HepG2 (cell line): ENCODE data around the gene PRMT5. TPM values are rescaled to one million over a fixed set of nuclear protein-coding genes. Genes with fewer than 3 reads are reported as not detected.

Experiments used
- CBX5 ChIP-seq: sonication (generic); formaldehyde crosslinking; IDR thresholded peaks from 2 replicates; pipeline ENCODE4 v1.4.0; 2020; ENCODE audit warnings: missing genetic modification reagents, borderline replicate concordance
- CCAR2 ChIP-seq: fragments of 200-400 bp; formaldehyde crosslinking; optimal IDR thresholded peaks from 2 replicates; pipeline ENCODE3; 2018; ENCODE audit warnings: low read depth, mild to moderate bottlenecking, low read length, moderate library complexity
- CHD4 ChIP-seq: fragments of 200-600 bp; sonication (generic); IDR thresholded peaks from 2 replicates; pipeline ENCODE4 v1.7.0; 2017; ENCODE audit warnings: mild to moderate bottlenecking, low read length, borderline replicate concordance
- GFI1 ChIP-seq: sonication (generic); formaldehyde crosslinking; IDR thresholded peaks from 2 replicates; pipeline ENCODE4 v1.5.0; 2020; ENCODE audit warnings: missing genetic modification reagents, mild to moderate bottlenecking, borderline replicate concordance
- HNF1B ChIP-seq: sonication (generic); formaldehyde crosslinking; IDR thresholded peaks from 2 replicates; pipeline ENCODE4 v1.5.1; 2020; ENCODE audit warnings: mild to moderate bottlenecking, moderate library complexity, missing genetic modification reagents
- JDP2 ChIP-seq: sonication (generic); formaldehyde crosslinking; IDR thresholded peaks from 2 replicates; pipeline ENCODE4 v1.8.1; 2022; ENCODE audit warnings: missing genetic modification reagents, borderline replicate concordance
- POLR2G ChIP-seq: fragments of 200-400 bp; formaldehyde crosslinking; IDR thresholded peaks from 2 replicates; pipeline ENCODE4 v1.6.1; 2018; ENCODE audit warnings: mild to moderate bottlenecking, low read depth, low read length, moderate library complexity
- RBM22 ChIP-seq: fragments of 200-400 bp; formaldehyde crosslinking; optimal IDR thresholded peaks from 2 replicates; pipeline ENCODE3; 2017; ENCODE audit warnings: mild to moderate bottlenecking, low read length, moderate library complexity
- RXRB ChIP-seq: IDR thresholded peaks from 2 replicates; pipeline ENCODE4 v1.6.1; 2016; ENCODE audit warnings: borderline replicate concordance, missing genetic modification reagents, missing compliant biosample characterization
- SCMH1 ChIP-seq: sonication (generic); formaldehyde crosslinking; IDR thresholded peaks from 2 replicates; pipeline ENCODE4 v1.9.0; 2021; ENCODE audit warnings: missing genetic modification reagents, mild to moderate bottlenecking, borderline replicate concordance
- SMAD3 ChIP-seq: sonication (generic); formaldehyde crosslinking; IDR thresholded peaks from 2 replicates; pipeline ENCODE4 v1.4.0; 2020; ENCODE audit warnings: missing genetic modification reagents
- SMC3 ChIP-seq: IDR thresholded peaks from 2 replicates; pipeline ENCODE4 v1.6.1; 2011; ENCODE audit warnings: low read length, improper control_type of control experiment
- TCF7 ChIP-seq: sonication (generic); IDR thresholded peaks from 2 replicates; pipeline ENCODE4 v1.6.1; 2016; ENCODE audit warnings: antibody characterized with exemption, low read depth
- ZBTB7B ChIP-seq: sonication (generic); formaldehyde crosslinking; IDR thresholded peaks from 2 replicates; pipeline ENCODE4 v1.4.0; 2020; ENCODE audit warnings: missing genetic modification reagents
- ZMYM3 ChIP-seq: sonication (generic); formaldehyde crosslinking; IDR thresholded peaks from 2 replicates; pipeline ENCODE4 v1.5.1; 2020; ENCODE audit warnings: mild to moderate bottlenecking, missing genetic modification reagents
- ZNF10 ChIP-seq: sonication (generic); formaldehyde crosslinking; IDR thresholded peaks from 2 replicates; pipeline ENCODE4 v1.4.0; 2020; ENCODE audit warnings: mild to moderate bottlenecking, low read depth, missing genetic modification reagents, borderline replicate concordance
- ZNF224 ChIP-seq: sonication (generic); formaldehyde crosslinking; IDR thresholded peaks from 2 replicates; pipeline ENCODE4 v1.5.0; 2020; ENCODE audit warnings: mild to moderate bottlenecking, missing genetic modification reagents
- polyA plus RNA-seq, 8 experiments: library from polyadenylated mRNA; depleted of rRNA in 3 of 8; stranded (reverse) in 7 of 8; unstranded in 1 of 8; fragments of >200 nt; fragmentation: Illumina TruSeq in 4 of 8; extraction: Trizol in 4 of 8; gene quantifications; 2 replicates each; pipeline versions ENCODE4 v1.2.1 to v1.2.3, GENCODE V29; 2011 to 2016; ENCODE audit warnings: low read depth in 4 of 8, missing spikeins in 1 of 8, mixed read lengths in 1 of 8; ENCODE audit not compliant: insufficient read depth in 1 of 8
- total RNA-seq, 5 experiments: library from RNA; depleted of rRNA; stranded (reverse); fragments of >200 nt; fragmentation: Illumina TruSeq; extraction: Trizol; gene quantifications; 2 replicates each; pipeline ENCODE4 v1.2.3, GENCODE V29; 2016; ENCODE audit warnings: low read depth in 1 of 5
- TF ChIP-seq, protein P1 (sequence below): sonication (generic); IDR thresholded peaks from 2 replicates; pipeline ENCODE4 v1.6.1; 2016; ENCODE audit warnings: low read depth, borderline replicate concordance
- TF ChIP-seq, protein P2 (sequence below): sonication (generic); formaldehyde crosslinking; IDR thresholded peaks from 2 replicates; pipeline ENCODE4 v1.4.0; 2020; ENCODE audit warnings: low read depth, mild to moderate bottlenecking, missing genetic modification reagents
- TF ChIP-seq, protein P3 (sequence below): sonication (generic); formaldehyde crosslinking; IDR thresholded peaks from 2 replicates; pipeline ENCODE4 v1.8.0; 2023; ENCODE audit warnings: mild to moderate bottlenecking, missing genetic modification reagents
- TF ChIP-seq, protein P4 (sequence below): sonication (generic); formaldehyde crosslinking; conservative IDR thresholded peaks from 2 replicates; pipeline ENCODE4 v1.8.0; 2022; ENCODE audit warnings: mild to moderate bottlenecking, moderate library complexity, missing genetic modification reagents
- TF ChIP-seq, protein P5 (sequence below): sonication (generic); formaldehyde crosslinking; conservative IDR thresholded peaks from 2 replicates; pipeline ENCODE4 v1.8.1; 2023; ENCODE audit warnings: missing genetic modification reagents

Gene PRMT5
- total and polyA plus RNA-seq, 2 of the 13 experiments (the other 11 are each of a cell fraction or from before 2014, with no cell fraction given): 210 to 354 TPM

DNA sequence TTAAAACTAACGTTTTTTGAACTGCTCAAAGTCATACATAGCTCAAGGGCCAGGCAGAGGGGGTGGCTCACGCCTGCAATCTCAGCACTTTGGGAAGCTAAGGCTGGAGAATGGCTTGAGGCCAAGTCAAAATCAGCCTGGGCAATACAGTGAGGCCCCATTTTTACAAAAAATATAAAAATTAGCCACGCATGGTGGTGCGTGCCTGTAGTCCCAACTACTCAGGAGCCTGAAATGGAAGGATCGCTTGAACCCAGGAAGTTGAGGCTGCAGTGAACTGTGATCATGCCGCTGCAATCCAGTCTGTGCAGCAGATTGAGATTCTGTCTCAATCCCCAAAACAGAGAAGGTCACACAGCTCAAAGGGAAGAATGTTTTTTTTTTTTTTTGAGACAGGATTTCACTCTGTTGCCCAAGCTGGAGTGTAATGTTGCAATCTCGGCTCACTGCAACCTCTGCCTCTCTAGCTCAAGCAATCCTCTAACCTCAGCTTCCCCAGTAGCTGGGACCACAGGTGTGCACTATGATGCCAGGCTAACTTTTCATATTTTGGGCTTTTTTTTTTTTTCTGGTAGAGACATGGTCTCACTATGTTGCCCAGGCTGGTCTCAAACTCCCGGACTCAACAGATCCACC, 13.2 kb downstream of the PRMT5 start (continued):
- TF ChIP-seq ZNF224 (CRISPR knock-in tag) (no peak), TCF7 (no peak), ZBTB7B (CRISPR knock-in tag) (no peak), SMC3 (peak; percentile 31; the same call in 1 of the 2 replicates), CCAR2 (no peak), SMAD3 (no peak), RXRB (CRISPR knock-in tag) (no peak; the same call in 1 of the 2 replicates), CHD4 (peak; percentile 37; the same call in 1 of the 2 replicates), JDP2 (no peak), RBM22 (no peak), GFI1 (no peak), HNF1B (CRISPR knock-in tag) (no peak), SCMH1 (CRISPR knock-in tag) (no peak), CBX5 (CRISPR knock-in tag) (0 out of 2 replicates have a peak, but pooled peaks have one; percentile 61), POLR2G (peak; percentile 44; the same call in 1 of the 2 replicates), ZNF10 (CRISPR knock-in tag) (no peak), ZMYM3 (CRISPR knock-in tag) (peak; percentile 89; the same call in 1 of the 2 replicates)
- TF ChIP-seq, protein P1, sequence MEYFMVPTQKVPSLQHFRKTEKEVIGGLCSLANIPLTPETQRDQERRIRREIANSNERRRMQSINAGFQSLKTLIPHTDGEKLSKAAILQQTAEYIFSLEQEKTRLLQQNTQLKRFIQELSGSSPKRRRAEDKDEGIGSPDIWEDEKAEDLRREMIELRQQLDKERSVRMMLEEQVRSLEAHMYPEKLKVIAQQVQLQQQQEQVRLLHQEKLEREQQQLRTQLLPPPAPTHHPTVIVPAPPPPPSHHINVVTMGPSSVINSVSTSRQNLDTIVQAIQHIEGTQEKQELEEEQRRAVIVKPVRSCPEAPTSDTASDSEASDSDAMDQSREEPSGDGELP: no peak
- TF ChIP-seq, protein P2, sequence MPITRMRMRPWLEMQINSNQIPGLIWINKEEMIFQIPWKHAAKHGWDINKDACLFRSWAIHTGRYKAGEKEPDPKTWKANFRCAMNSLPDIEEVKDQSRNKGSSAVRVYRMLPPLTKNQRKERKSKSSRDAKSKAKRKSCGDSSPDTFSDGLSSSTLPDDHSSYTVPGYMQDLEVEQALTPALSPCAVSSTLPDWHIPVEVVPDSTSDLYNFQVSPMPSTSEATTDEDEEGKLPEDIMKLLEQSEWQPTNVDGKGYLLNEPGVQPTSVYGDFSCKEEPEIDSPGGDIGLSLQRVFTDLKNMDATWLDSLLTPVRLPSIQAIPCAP (CRISPR knock-in tag): no peak
- TF ChIP-seq, protein P3, sequence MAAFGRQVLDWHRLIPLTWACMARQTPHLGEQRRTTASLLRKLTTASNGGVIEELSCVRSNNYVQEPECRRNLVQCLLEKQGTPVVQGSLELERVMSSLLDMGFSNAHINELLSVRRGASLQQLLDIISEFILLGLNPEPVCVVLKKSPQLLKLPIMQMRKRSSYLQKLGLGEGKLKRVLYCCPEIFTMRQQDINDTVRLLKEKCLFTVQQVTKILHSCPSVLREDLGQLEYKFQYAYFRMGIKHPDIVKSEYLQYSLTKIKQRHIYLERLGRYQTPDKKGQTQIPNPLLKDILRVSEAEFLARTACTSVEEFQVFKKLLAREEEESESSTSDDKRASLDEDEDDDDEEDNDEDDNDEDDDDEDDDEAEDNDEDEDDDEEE (CRISPR knock-in tag): no peak
- TF ChIP-seq, protein P4, sequence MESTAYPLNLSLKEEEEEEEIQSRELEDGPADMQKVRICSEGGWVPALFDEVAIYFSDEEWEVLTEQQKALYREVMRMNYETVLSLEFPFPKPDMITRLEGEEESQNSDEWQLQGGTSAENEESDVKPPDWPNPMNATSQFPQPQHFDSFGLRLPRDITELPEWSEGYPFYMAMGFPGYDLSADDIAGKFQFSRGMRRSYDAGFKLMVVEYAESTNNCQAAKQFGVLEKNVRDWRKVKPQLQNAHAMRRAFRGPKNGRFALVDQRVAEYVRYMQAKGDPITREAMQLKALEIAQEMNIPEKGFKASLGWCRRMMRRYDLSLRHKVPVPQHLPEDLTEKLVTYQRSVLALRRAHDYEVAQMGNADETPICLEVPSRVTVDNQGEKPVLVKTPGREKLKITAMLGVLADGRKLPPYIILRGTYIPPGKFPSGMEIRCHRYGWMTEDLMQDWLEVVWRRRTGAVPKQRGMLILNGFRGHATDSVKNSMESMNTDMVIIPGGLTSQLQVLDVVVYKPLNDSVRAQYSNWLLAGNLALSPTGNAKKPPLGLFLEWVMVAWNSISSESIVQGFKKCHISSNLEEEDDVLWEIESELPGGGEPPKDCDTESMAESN (CRISPR knock-in tag): peak; percentile 32; the same call in 1 of the 2 replicates
- TF ChIP-seq, protein P5, sequence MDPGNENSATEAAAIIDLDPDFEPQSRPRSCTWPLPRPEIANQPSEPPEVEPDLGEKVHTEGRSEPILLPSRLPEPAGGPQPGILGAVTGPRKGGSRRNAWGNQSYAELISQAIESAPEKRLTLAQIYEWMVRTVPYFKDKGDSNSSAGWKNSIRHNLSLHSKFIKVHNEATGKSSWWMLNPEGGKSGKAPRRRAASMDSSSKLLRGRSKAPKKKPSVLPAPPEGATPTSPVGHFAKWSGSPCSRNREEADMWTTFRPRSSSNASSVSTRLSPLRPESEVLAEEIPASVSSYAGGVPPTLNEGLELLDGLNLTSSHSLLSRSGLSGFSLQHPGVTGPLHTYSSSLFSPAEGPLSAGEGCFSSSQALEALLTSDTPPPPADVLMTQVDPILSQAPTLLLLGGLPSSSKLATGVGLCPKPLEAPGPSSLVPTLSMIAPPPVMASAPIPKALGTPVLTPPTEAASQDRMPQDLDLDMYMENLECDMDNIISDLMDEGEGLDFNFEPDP: 0 out of 2 replicates have a peak, but pooled peaks have one; percentile 69
